Activated naive CD4-positive, alpha-beta T cell treated with anti-CD3 and anti-CD28 coated beads for 36 hours (primary cell): ENCODE results near the gene AUH. TPM values are rescaled to one million over a fixed set of nuclear protein-coding genes. Genes with fewer than 3 reads are reported as not detected.

Experiments used
- CTCF ChIA-PET: fragments of 350-600 bp; sonication (Branson Sonifier 250); formaldehyde crosslinking; loops from one replicate; lab custom pipeline; 2021; ENCODE audit warnings: antibody characterized with exemption; lab: Charles Lee
- DNase-seq: peaks from one replicate; pipeline ENCODE4 v3.0.0-alpha.2; 2020
- H3K27ac Mint-ChIP-seq: one replicate; pipeline ENCODE4 v1.8.0; 2021; ENCODE audit warnings: mild to moderate bottlenecking, mixed read lengths
- H3K27me3 Mint-ChIP-seq: one replicate; pipeline ENCODE4 v1.8.0; 2021; ENCODE audit warnings: low read depth, mixed read lengths
- H3K36me3 Mint-ChIP-seq: one replicate; pipeline ENCODE4 v1.8.0; 2021; ENCODE audit warnings: low read depth, mixed read lengths
- H3K4me1 Mint-ChIP-seq: one replicate; pipeline ENCODE4 v1.8.0; 2021; ENCODE audit warnings: low read depth, mixed read lengths
- H3K4me3 Mint-ChIP-seq: one replicate; pipeline ENCODE4 v1.8.0; 2021; ENCODE audit warnings: mild to moderate bottlenecking, moderate library complexity, mixed read lengths
- H3K9me3 Mint-ChIP-seq: one replicate; pipeline ENCODE4 v1.8.0; 2021; ENCODE audit warnings: mixed read lengths
- intact Hi-C: fragments of 100-400 bp; cut with micrococcal nuclease; formaldehyde crosslinking; loops from one replicate; pipeline ENCODE4 v1.15.1; 2023
- total RNA-seq, 2 experiments: library from RNA; stranded (reverse); gene quantifications; one replicate each; pipeline ENCODE4 v1.2.3, GENCODE V29; 2021

Gene AUH
- total RNA-seq, 2 experiments from 2014 or later = 13.4 to 14.4 TPM

DNA sequence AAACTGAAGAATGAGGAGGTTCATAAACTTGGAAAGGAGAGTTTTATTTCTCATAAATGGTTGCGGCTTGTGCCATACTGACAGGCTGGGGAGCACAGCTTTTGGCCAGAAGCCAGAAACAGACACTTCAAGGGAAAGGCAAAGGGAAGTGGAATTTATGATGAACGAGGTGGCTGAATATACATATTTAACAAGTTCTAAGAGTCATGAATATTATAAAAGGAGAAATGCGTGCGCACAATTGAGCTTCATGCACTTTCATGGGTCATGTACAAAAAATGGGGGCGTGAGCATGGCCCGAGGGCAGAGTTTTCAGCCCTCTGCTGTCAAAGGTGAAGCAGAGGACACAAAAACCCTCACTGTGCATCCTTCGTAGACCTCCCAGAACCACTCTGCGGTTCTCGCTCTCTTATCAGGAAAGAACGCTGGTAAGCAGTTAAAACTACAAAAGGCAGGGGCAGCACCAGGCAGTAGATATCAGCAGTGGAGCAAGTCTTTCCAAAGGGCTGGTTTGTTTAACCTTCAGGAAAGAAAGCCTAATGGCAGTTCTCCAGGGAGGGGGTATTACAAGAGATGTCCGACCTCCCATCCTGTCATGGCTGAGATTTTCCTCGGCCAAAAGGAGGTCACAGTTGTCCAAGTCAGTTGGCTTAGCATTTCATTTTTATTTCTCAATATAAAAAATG, 29.0 kb downstream of the AUH start:
- DNase-seq = no peak
- Mint-ChIP-seq H3K27ac (no peak overlapping the region), H3K4me1 (peaks cover 8% of the 10 kb centered on the region), H3K27me3 (no peaks in the 10 kb centered on the region), H3K4me3 (no peak overlapping the region), H3K36me3 (peaks cover 24% of the 10 kb centered on the region), H3K9me3 (peaks cover 2% of the 10 kb centered on the region)
- CTCF ChIA-PET = interaction anchor here (0.6 kb wide), 1 partner anchor 17 kb away, joined by 3 read pairs; no protein-coding TSS in a partner anchor
- intact Hi-C loops = no loop called here

DNA sequence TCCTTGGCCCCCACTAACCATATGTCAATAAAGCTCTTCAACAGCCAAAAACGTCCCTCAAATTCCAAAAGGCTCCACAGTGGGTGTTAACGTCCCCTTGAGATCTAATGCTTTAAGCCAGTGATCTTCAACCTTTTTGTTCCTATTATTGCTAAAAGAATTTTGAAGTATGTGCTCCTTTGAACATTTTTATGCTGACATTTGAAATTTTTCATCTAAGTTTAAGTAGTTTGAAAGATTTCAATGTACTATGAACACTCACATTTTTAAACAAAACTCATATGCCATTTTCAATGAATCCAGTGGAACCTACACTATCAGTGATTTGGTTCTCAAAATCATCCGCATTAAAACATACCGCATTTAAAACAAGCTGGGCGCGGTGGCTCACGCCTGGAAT, 29.9 kb downstream of the AUH start:
- intact Hi-C loops = no loop called here
- peaks cover 30% of the 10 kb centered on the region for H3K36me3 Mint-ChIP-seq
- CTCF ChIA-PET = interaction anchor here (0.6 kb wide), 1 partner anchor 16 kb away, joined by 3 read pairs; no protein-coding TSS in a partner anchor
- H3K4me3 Mint-ChIP-seq = no peak overlapping the region
- DNase-seq = no peak
- H3K9me3 Mint-ChIP-seq = peaks cover 2% of the 10 kb centered on the region
- H3K27me3 Mint-ChIP-seq = no peaks in the 10 kb centered on the region
- H3K4me1 Mint-ChIP-seq = peaks cover 8% of the 10 kb centered on the region
- H3K27ac Mint-ChIP-seq = no peak overlapping the region

DNA sequence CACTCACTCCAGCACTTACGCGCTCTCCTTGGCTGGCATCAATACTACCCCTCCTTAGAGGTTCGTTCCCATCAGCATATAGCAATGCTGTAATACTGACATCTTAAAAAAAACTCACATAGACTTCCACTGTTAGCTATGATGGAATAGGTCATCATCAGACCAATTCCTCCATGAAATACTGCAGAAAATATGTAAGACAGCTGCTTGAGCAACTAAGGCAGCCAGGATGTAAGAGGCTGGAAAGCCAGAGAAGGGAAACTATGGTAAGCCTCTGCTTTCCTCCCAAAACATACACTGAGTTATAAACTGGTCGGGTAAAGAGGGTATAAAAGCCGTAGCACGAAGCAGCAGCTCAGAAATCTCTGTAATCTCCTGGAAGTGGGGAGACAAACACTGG, 33.5 kb downstream of the AUH start:
- Mint-ChIP-seq H3K4me3 (no peak overlapping the region), H3K4me1 (peaks cover 8% of the 10 kb centered on the region), H3K36me3 (peaks cover 34% of the 10 kb centered on the region), H3K27ac (no peak overlapping the region), H3K27me3 (no peaks in the 10 kb centered on the region), H3K9me3 (peaks cover 2% of the 10 kb centered on the region)
- no peak for DNase-seq
- CTCF ChIA-PET = interaction anchor here (0.6 to 1.3 kb wide), 2 partner anchors 14 to 17 kb away, joined by 3 to 4 read pairs; no protein-coding TSS in a partner anchor
- intact Hi-C loops = no loop called here

DNA sequence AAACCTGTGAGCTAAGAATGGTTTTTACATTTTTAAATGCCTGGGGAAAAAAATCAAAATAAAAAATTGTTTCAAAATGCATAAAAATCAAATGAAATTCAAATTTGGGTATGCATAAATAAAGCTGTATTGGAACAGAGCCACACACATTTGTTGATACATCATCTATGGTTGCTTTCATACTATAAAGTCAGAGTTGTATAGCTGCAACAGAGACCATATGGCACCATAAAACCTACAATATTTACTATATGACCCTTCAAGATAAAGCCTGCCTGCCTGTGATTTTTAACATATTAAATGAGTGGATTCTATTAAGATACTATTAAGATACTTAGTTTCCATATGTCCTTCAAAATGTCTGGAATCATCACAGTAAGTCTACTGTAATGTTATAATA, 40.0 kb downstream of the AUH start:
- Mint-ChIP-seq H3K9me3 (no peaks in the 10 kb centered on the region), H3K4me3 (no peak overlapping the region), H3K27ac (no peak overlapping the region), H3K36me3 (peaks cover 25% of the 10 kb centered on the region), H3K4me1 (no peaks in the 10 kb centered on the region), H3K27me3 (no peaks in the 10 kb centered on the region)
- intact Hi-C loops = no loop called here
- no peak for DNase-seq
- CTCF ChIA-PET = no interaction called here

DNA sequence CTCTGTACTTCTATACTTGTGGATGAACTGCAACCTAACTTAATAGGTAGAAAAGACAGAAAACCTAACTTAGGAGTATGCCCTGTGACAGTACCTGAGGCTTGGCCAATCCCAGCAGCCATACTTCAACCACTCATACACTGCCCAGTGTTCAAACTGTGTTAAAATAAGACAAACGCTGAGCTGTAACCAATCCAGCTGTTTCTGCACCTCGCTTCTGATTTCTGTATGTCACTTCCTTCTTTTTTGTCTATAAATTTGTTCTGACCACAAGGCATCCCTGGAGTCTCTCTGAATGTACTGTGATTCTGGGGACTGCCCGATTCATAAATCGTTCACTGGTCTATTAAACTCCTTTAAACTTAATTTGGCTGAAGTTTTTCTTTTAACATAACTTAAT, 41.4 kb downstream of the AUH start:
- H3K27me3 Mint-ChIP-seq = no peaks in the 10 kb centered on the region
- peaks cover 25% of the 10 kb centered on the region for H3K36me3 Mint-ChIP-seq
- CTCF ChIA-PET = no interaction called here
- H3K9me3 Mint-ChIP-seq = no peaks in the 10 kb centered on the region
- H3K4me3 Mint-ChIP-seq = no peak overlapping the region
- H3K27ac Mint-ChIP-seq = no peak overlapping the region
- no peaks in the 10 kb centered on the region for H3K4me1 Mint-ChIP-seq
- DNase-seq = no peak
- intact Hi-C loops = no loop called here

DNA sequence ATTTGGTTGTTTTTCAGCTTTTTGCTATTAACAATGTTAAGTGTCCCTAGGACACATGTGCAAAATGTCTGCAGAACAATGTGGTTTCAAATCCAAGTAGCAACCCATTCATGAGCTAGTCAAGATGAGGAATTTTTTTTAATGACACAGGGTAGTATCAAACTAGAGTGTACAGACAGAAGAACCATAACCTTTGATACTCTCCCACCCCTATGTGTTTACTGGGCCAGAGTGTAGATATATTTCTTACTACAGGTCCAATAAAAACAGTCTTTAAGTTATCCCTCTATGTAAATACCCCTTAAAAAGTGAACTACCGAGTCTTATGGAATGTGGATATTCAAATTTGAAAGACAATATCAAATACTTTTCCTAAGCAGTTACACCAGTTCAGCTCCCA, 45.6 kb downstream of the AUH start:
- Mint-ChIP-seq H3K4me1 (no peaks in the 10 kb centered on the region), H3K27me3 (no peaks in the 10 kb centered on the region), H3K27ac (no peak overlapping the region), H3K9me3 (no peaks in the 10 kb centered on the region), H3K4me3 (no peak overlapping the region), H3K36me3 (peaks cover 22% of the 10 kb centered on the region)
- intact Hi-C loops = no loop called here
- CTCF ChIA-PET = interaction anchor here (0.6 to 1.3 kb wide), 4 partner anchors 16 to 284 kb away, joined by 3 to 4 read pairs (median 3); no protein-coding TSS in a partner anchor
- no peak for DNase-seq

DNA sequence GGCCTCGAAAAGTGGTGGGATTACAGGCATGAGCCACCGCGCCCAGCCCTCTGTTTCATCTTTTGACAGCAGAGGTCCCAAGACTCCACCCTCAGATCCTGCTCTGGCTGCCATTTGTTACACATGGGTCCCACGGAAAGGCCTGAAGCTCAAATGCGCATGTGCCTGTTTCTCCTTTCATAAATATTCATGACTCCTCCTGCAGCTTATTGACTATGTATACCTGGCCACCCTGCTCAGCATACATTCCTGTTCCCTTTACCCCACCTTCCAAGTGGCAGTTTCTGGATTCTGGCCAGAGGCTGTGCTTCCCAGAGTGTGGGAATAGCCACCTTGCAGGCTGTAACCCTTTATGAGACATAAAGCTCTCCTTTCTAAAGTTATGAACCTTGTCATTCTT, 46.5 kb downstream of the AUH start:
- intact Hi-C loops = no loop called here
- Mint-ChIP-seq H3K9me3 (no peaks in the 10 kb centered on the region), H3K4me1 (no peaks in the 10 kb centered on the region), H3K36me3 (peaks cover 20% of the 10 kb centered on the region), H3K4me3 (no peak overlapping the region), H3K27ac (no peak overlapping the region), H3K27me3 (no peaks in the 10 kb centered on the region)
- CTCF ChIA-PET = interaction anchor here (0.6 to 1.3 kb wide), 3 partner anchors 14 to 283 kb away, joined by 3 to 4 read pairs (median 3); no protein-coding TSS in a partner anchor
- no peak for DNase-seq

DNA sequence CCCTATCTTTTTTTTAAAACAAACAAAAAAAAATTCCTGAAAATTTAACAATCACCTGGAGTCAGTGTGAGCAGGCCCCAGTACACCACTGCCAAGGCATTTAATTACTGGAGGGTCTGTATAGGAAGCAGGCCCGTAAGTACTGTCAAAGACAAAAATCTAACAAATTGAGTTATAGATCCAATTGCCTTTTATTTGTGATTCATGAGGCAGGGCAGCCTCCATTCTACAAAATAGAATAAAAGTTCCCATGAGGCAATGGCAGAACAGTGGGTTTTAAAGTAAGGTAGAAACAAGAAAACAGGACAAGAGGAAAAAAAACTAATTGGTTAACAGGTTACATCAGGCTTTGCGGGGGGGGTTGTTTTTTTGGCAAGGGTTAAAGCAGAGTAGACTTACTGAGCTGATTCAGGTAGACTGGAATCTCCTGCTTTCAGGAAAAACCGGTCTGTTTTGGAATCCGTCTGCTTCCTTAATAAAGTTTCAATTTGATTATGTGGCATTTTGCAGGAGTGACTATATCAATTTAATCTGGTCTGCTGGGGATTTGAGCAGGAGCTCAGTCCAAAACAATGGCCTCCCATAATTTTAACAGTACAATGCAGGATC, 48.9 kb downstream of the AUH start:
- Mint-ChIP-seq H3K9me3 (no peaks in the 10 kb centered on the region), H3K27me3 (no peaks in the 10 kb centered on the region), H3K4me1 (peaks cover 4% of the 10 kb centered on the region), H3K4me3 (no peak overlapping the region), H3K36me3 (peaks cover 19% of the 10 kb centered on the region), H3K27ac (no peak overlapping the region)
- CTCF ChIA-PET = no interaction called here
- intact Hi-C loops = no loop called here
- DNase-seq = no peak

DNA sequence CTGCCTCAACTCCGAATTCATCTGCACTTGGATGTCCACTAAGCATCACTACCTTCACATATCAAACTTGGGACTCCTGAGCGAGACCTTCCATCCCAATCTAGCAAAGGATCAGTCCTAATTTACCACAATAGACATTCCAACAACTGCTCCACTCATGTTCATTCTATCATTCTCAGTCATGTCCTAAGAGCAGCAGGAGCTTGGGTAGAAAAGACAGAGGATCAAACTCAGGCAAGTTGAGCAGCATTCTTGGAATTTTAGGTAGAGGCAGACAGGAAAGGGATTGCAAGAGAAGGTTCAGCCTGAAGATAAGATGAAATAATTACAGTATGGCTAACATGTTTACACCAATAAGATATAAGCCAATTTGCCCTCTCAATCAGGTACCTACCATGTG, 51.7 kb downstream of the AUH start:
- peaks cover 17% of the 10 kb centered on the region for H3K36me3 Mint-ChIP-seq
- no peak for DNase-seq
- no peaks in the 10 kb centered on the region for H3K9me3 Mint-ChIP-seq
- H3K27ac Mint-ChIP-seq = no peak overlapping the region
- intact Hi-C loops = no loop called here
- peaks cover 4% of the 10 kb centered on the region for H3K4me1 Mint-ChIP-seq
- no peak overlapping the region for H3K4me3 Mint-ChIP-seq
- no peaks in the 10 kb centered on the region for H3K27me3 Mint-ChIP-seq
- CTCF ChIA-PET = no interaction called here

DNA sequence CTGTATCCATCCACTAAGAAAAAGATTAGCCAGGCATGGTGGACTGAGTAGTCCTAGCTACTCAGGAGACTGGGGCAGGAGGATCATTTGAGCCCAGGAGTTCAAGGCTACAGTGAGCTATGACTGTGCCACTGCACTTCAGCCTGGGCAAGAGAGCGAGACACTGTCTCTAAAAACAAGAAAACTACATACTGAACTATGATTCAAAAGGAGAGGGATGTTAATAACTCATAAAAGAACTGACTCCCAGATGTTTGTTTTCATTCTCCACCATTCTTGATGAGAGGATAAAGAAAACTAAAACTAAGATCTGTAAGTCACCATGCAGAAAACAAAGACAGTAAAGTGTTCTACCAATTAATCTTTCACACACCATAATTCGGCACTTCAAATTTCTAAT, 53.5 kb downstream of the AUH start:
- H3K4me1 Mint-ChIP-seq = peaks cover 4% of the 10 kb centered on the region
- H3K27ac Mint-ChIP-seq = no peak overlapping the region
- H3K9me3 Mint-ChIP-seq = no peaks in the 10 kb centered on the region
- H3K36me3 Mint-ChIP-seq = peaks cover 17% of the 10 kb centered on the region
- H3K4me3 Mint-ChIP-seq = no peak overlapping the region
- CTCF ChIA-PET = no interaction called here
- DNase-seq = no peak
- intact Hi-C loops = no loop called here
- H3K27me3 Mint-ChIP-seq = no peaks in the 10 kb centered on the region

DNA sequence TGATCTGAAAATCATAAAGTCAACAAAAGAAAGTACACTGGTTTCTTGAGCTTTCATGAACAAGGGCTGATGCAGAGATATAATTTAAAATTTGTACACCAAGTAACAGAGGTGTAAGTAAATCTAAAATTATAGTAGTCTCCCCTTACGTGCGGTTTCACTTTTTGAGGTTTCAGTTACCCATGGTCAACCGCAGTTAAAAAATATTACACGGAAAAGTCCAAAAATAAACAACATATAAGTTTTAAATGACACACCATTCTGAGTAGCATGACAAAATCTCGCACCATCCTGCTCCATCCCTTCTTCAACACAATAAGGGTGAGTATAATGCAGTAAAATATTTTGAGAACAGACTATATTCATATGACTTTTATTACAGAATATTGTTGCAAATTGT, 54.4 kb downstream of the AUH start:
- no peak overlapping the region for H3K4me3 Mint-ChIP-seq

DNA sequence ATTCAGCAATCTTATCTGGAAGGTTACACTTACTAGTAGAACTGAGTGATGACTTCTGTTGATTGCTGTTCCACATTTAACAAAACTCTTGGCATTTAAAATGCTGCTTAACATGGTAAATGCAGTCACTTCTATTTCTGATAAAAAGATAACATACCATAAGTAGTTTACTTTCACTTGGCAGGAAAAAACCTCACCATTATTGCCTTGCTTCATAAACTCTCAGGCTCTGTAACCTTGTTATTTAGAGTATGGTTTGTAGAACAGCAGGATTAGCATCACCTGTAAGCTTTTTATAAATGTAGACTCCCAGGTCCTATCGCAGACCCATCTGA, 55.5 kb downstream of the AUH start:
- no peak for DNase-seq
- Mint-ChIP-seq H3K4me1 (peaks cover 6% of the 10 kb centered on the region), H3K36me3 (peaks cover 11% of the 10 kb centered on the region), H3K27ac (no peak overlapping the region), H3K27me3 (no peaks in the 10 kb centered on the region), H3K9me3 (no peaks in the 10 kb centered on the region), H3K4me3 (no peak overlapping the region)
- CTCF ChIA-PET = interaction anchor here (0.6 kb wide), 1 partner anchor 82 kb away, joined by 3 read pairs; no protein-coding TSS in a partner anchor
- intact Hi-C loops = no loop called here

More for the DNA sequence above, 54.4 kb downstream of the AUH start:
- CTCF ChIA-PET = no interaction called here
- intact Hi-C loops = no loop called here
- H3K4me1 Mint-ChIP-seq = peaks cover 6% of the 10 kb centered on the region
- peaks cover 12% of the 10 kb centered on the region for H3K36me3 Mint-ChIP-seq
- DNase-seq = no peak
- H3K9me3 Mint-ChIP-seq = no peaks in the 10 kb centered on the region
- H3K27ac Mint-ChIP-seq = no peak overlapping the region
- no peaks in the 10 kb centered on the region for H3K27me3 Mint-ChIP-seq
